ENCODE data around the gene ACTN4. TPM values are rescaled to one million over a fixed set of nuclear protein-coding genes. Genes with fewer than 3 reads are reported as not detected.
A peak's percentile ranks its signal among the peaks of the same experiment; 100 is the strongest.
"Not testable (repeated sequence)": the region's sequence is repeated elsewhere in the genome, so short reads cannot be mapped to it uniquely, and the experiment has no call there.

The ACTN4 gene
- total RNA-seq, 1 donor from 2014 or later: 431 TPM

DNA sequence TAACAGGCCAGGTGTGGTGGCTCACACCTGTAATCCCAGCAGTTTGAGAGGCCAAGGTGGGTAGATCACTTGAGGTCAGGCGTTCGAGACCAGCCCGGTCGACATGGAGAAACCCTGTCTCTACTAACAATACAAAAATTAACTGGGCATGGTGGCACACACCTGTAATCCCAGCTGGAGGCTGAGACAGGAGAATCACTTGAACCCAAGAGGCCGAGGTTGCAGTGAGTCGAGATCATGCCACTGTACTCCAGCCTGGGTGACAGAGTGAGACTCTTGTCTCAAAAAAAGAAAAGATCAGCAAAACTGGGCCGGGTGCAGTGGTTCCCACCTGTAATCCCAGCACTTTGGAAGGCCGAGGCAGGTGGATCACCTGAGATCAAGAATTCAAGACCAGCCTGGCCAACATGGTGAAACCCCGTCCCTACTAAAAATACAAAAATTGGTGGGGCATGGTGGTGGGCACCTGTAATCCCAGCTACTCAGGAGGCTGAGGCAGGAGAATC lies 114.5 kb downstream of the ACTN4 start:
- not testable (repeated sequence) for DNase-seq (ENCODE audit: low spot score)

DNA sequence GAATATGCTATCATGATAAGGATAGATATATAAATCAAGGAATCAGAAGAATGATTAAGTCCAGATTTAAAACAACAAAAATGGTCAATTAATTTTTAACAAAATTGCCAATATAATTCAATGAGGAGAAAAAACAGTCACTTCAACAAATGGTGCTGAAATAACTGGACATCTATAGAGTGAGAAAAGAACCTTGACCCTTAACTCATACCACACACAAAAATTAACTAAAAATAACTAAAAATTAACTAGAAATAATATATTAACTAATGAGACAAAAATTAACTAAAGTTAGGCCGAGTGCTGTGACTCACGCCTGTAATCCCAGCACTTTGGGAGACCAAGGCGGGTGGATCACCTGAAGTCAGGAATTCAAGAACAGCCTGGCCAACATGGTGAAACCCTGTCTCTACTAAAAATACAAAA lies 116.4 kb downstream of the ACTN4 start:
- no peak for DNase-seq (ENCODE audit: low spot score)

DNA sequence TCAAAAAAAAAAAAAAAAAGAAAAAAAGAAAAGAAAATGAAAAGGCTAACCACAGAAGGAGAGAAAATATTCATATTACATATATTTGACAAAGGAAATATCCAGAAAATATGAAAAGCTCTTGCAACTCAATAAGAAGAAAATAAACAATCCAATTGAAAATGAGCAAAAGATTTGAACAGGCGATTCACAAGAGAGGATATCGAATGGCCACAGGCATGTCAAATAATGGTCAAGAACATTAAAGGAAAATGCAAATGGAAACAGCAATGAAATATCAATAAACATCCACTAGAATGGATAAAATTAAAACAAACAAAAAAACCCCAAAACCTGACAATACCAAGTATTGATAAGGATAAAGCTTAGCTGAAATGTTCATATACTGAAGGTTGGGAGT lies 117.8 kb downstream of the ACTN4 start:
- no peak for DNase-seq (ENCODE audit: low spot score)

DNA sequence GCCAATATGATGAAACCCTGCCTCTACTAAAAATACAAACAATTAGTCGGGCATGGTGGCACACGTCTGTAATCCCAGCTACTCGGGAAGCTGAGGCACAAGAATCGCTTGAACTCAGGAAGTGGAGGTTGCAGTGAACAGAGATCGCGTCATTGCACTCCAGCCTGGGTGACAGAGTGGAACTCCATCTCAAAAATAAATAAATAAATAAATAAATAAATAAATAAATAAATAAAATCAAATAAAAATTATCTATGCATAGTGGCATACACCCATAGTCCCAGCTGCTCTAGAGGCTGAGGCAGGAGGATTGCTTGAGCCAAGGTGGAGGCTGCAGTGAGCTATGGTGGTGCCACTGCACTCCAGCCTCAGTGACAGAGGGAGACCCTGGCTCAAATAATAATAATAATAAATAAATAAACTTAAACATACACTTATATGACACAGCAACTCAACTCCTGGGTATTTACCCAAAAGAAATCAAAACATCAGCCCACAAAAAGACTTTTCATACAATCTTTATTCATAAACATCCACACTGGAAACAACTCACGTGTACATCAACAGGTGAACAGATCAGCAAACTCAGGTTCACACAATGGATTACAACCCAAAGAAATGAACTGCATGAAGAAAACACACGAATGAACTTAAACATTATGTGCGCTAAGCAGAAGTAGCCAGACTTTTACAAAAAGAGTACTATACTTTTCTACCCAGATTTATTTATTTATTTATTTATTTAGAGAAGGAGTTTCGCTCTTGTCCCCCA lies 119.0 kb downstream of the ACTN4 start:
- no peak for DNase-seq (ENCODE audit: low spot score)

DNA sequence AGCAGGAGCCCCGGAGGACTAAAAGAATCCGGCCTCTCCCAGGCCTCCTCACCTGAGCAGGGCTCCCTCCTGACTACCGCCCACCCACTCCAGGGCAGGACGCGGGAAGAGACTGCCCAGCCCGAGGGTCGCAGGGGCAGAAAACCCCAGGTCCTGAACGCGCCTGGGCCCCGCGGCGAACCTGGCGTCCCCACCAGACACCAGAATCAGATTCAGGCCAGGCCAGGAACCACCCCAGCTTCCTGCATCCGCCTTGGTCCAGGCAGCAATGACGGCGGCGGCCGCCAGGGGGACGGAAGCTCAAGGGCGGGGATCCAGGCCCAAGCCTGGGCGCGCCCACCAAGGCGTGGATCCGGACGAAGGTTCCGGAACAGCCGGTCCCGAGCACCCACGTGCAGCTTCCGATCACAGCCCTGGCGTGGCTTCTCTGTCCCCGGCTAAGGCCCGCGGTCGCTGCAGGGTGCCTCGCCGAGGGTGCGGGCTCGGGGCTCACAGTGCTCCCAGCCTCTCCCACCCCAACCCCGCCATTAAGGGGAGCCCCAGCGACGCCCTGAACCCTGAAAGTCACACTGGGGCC lies 122.3 kb downstream of the ACTN4 start:
- DNase-seq (ENCODE audit: low spot score): peak; percentile 97

DNA sequence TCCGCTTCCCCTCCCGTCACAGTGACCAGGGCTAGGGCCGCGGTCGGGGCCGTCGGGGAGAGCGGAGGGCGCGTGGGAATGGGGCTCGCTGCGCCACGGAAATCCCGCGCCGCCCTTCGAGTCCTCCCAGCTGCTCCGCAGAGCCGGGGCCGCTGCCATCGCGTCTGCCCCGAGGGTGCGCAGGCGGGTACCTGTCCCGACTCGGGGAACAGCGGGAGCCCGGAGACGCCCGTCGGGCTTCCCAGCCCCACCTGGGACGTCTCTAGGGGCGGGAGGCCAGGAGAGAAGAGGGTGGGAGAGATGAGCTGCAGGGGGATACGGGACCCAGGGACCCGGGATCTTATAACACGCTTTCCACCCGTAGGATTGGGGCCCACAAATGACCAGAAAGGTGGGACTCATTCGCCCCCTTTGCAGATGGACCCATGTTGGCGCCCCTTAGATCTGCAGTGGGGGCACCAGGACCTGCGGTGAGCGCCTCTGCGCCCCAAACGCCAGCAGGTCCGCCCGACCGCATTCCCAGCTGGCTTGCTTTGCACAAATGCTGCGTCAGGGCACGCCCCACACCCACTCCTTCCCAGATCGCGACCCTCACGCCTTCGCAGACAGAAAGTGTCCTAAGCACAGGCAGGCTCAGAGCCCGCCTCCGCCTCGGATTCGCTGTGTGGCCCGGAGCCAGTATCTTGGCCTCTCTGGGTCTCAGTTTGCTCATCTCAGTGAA lies 122.9 kb downstream of the ACTN4 start:
- not testable (repeated sequence) for DNase-seq (ENCODE audit: low spot score)

DNA sequence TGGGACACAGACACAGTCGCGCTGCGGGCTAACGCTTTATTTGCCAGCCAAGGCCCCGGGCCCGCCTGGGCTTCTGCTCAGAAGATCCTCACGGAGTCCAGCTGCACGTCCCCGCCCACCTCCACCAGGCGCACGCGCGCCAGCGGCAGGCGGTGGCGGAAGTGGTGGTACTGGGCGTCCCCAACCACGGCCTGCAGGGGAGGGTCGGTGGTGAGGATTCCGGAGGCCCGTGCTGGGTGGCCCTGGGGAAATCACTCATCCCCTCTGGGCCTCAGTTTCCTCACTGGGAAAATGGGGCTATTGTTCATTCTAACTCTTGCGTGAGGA lies 123.5 kb downstream of the ACTN4 start:
- DNase-seq (ENCODE audit: low spot score): not testable (repeated sequence)

DNA sequence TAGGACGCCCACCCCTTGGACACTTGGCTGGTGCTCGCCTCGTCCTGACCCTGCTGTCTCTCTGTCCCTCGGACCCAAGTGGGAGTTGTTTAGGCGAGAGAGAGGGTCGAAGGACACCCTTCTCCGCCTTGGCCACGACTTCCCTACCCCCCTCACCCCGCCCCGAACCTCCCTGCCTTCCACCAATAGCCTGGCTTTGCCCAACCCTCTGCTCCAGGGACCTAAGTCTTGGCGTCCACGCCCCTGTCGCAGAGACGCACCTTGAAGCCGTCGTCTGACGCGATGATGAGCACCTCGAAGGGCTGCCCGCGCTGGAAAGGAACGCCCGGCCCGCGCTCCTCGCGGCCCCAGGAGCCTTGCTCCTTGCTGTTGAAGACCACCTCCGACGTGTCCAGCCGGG lies 124.1 kb downstream of the ACTN4 start:
- DNase-seq (ENCODE audit: low spot score): not testable (repeated sequence)

DNA sequence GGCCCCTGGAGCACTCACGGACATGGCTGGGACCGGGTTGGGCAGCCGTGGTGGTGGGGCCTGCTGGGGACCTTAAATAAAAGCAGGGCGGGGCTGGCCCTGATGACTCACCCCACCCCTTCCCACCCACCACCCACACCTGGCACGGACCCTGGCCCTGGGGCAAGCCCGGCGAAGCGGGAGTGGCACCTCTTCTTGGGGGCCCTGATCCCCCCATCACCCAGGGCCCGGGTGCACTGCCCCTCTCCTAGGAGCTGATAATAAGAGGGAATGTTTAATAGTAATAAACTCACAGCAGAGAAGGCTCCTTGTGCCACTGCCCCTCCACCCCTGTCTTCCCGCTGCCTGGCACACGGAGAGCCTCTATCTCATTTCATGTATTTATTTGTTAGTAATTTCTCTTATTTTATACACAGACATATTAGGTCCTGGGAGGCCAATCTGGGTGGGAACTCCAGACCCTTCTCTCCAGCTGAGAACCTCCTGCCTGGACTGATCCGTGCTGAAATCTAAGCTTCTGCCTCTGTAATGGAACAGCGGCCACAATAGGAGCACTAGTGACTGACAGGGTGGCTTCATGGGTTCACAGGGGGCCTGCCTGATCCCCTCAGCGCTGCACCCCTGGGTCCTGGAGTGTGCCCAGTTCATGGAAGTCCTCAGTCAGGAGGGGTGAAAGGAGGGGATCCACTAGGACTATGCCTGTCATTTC lies 126.2 kb downstream of the ACTN4 start, which contains the start of gene LGALS7:
Gene LGALS7 (minus strand): TSS at position 49 of the 709 bp plus-strand sequence. CDS start 25 bp downstream, at position 24.
- DNase-seq (ENCODE audit: low spot score): no peak

DNA sequence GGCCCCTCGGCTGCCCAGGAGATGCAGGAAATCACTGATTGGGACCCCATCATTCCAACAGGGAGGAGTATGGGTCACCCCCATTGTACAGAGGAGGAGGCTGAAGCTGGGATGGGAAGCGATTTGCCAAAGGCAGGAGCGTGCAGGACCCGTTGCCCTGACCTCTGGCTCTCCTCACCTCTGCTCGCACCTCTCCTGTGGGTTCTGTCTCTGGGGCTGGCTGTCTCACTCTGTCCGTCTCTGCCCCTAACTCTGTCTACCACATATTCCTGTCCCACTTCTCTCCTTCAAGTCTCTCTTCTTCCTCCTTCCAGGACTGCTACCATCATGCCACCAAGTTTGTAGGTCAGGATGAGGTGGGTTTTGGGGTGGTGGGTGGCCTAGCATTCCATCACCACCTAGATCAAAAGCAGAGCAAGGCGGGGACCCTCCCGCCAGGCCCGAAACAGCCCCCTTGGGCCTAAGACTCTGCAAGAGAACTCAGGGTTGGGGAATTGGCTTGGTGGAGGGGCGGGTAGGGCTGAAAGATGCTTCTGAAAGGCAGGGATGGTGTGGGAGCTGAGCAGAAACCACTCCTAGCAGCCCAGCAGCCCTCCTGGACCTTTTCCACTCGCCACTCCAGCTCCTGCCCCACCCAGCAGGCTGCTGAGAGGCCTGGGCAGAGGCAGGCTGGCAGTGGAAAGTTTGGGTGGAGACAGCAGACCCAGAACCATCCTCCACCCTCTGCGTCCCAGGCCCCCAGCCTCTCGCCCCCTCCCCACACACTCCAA lies 126.9 kb downstream of the ACTN4 start:
- no peak for DNase-seq (ENCODE audit: low spot score)

DNA sequence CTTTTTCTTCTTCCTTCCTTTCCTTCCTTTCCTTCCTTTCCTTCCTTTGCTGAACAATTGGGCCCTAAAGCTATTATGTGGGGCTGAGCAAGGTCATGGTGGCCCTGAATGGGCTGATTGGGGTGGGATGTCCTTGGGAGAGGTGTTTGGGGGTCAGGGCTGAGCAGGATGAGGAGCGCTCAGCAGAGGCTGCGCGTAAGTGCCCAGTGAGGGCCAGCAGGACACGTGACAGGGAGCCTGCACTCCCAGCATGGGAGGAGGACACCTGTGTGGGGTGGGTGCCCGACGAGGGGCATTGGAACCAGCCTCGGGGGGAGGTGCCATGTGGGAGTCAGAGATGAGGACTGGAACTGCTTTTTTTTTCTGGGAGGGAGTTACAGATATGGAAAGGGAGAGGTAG lies 131.3 kb downstream of the ACTN4 start:
- no peak for DNase-seq (ENCODE audit: low spot score)

DNA sequence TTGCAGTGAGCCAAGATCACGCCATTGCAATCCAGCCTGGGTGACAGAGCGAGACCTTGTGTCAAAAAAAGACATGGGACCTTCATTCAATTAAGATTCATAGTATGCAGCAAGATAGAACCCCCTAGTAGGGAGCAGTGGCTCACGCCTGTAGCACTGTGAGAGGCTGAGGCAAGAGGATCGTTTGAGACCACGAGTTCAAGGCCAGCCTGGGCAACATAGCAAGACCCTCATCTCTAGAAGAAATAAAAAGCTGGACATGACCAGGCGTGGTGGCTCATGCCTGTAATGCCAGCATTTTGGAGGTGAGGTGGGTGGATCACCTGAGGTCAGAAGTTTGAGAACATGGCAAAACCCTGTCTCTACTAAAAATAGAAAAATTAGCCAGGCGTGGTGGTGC lies 133.0 kb downstream of the ACTN4 start:
- DNase-seq (ENCODE audit: low spot score): no peak

DNA sequence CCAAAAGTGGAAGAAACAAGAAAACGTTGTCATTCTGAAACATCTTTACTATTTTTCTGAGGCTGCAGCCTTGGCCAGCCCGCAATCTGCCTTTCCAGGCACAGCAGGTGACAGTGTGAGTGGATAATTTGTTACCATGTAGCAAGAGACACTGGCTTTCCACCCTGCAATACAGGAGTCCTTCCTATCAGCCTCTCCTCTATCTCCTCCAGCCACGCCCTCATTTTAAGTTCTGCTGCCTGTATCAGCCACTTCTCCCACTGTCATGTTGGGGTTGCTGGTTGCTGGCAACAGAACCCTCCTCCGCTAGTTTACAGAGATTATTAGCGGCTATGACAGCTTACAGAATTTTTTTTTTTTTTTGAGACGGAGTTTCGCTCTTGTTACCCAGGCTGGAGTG lies 133.6 kb downstream of the ACTN4 start:
- DNase-seq (ENCODE audit: low spot score): no peak

Other genes starting within 250 kb of the ACTN4 start
- 11.8 TPM for gene FAM98C, start 244.6 kb upstream of the ACTN4 start, total RNA-seq
- 8.4 TPM for gene RASGRP4, start 221.4 kb upstream of the ACTN4 start, total RNA-seq
- 4.8 TPM for gene RYR1, start 214.0 kb upstream of the ACTN4 start, total RNA-seq
- 3.9 TPM for gene MAP4K1, start 29.7 kb upstream of the ACTN4 start, total RNA-seq
- 252 TPM for gene EIF3K, start 28.5 kb upstream of the ACTN4 start, total RNA-seq
- 1.3 TPM for gene CAPN12, start 96.8 kb downstream of the ACTN4 start, total RNA-seq
- not detected for gene LGALS7, start 125.9 kb downstream of the ACTN4 start, total RNA-seq
- gene LGALS7B, start 141.6 kb downstream of the ACTN4 start, total RNA-seq: not detected
- gene LGALS4, start 165.3 kb downstream of the ACTN4 start, total RNA-seq: 3.5 TPM
- 302 TPM for gene ECH1, start 184.1 kb downstream of the ACTN4 start, total RNA-seq
- 231 TPM for gene HNRNPL, start 202.3 kb downstream of the ACTN4 start, total RNA-seq
- gene RINL, start 230.6 kb downstream of the ACTN4 start, total RNA-seq: 8.9 TPM